Upper lobe of right lung (tissue), 1 donor: ENCODE data around the gene MYOG. TPM values are rescaled to one million over a fixed set of nuclear protein-coding genes. Genes with fewer than 3 reads are reported as not detected.

Experiments used
- ATAC-seq: fragments of 200-7000 bp; cut with Tn5 transposase; one replicate; pipeline ENCODE4 v1.9.1; 2020; ENCODE audit warnings: mild to moderate bottlenecking, moderate library complexity
- DNase-seq: peaks from one replicate; pipeline ENCODE4 v3.0.0-alpha.2; 2020
- H3K27ac ChIP-seq: fragments of 200-600 bp; one replicate; pipeline ENCODE4 v1.8.0; 2022
- H3K27me3 ChIP-seq: fragments of 200-600 bp; one replicate; pipeline ENCODE4 v1.8.0; 2022; ENCODE audit warnings: mild to moderate bottlenecking
- H3K36me3 ChIP-seq: fragments of 200-600 bp; one replicate; pipeline ENCODE4 v1.8.0; 2022
- H3K4me1 ChIP-seq: fragments of 200-600 bp; one replicate; pipeline ENCODE4 v1.8.0; 2022
- H3K4me3 ChIP-seq: fragments of 200-600 bp; one replicate; pipeline ENCODE4 v1.8.0; 2022; ENCODE audit warnings: mild to moderate bottlenecking
- H3K9me3 ChIP-seq: fragments of 200-600 bp; one replicate; pipeline ENCODE4 v1.8.0; 2022
- intact Hi-C: fragments of 100-400 bp; cut with DNase I; formaldehyde crosslinking; loops from one replicate; pipeline ENCODE4 v1.11.0; 2022
- total RNA-seq: library from RNA; stranded (reverse); fragmentation: NEBNext Ultra II Directional; extraction: Animal tissue kit (Norgen Biotek cat#: 25700); gene quantifications from one replicate; pipeline ENCODE4 v1.2.1, GENCODE V29; 2021
- TF ChIP-seq, protein P1 (sequence below): fragments of 200-600 bp; IDR thresholded peaks from one replicate; pipeline ENCODE4 v1.8.0; 2022; ENCODE audit warnings: antibody characterized with exemption
- donor health status: DM: no; HTN: yes; CAD: no; lungs with severe emphysema.

MYOG gene
- total RNA-seq, 1 donor from 2014 or later = not detected

DNA sequence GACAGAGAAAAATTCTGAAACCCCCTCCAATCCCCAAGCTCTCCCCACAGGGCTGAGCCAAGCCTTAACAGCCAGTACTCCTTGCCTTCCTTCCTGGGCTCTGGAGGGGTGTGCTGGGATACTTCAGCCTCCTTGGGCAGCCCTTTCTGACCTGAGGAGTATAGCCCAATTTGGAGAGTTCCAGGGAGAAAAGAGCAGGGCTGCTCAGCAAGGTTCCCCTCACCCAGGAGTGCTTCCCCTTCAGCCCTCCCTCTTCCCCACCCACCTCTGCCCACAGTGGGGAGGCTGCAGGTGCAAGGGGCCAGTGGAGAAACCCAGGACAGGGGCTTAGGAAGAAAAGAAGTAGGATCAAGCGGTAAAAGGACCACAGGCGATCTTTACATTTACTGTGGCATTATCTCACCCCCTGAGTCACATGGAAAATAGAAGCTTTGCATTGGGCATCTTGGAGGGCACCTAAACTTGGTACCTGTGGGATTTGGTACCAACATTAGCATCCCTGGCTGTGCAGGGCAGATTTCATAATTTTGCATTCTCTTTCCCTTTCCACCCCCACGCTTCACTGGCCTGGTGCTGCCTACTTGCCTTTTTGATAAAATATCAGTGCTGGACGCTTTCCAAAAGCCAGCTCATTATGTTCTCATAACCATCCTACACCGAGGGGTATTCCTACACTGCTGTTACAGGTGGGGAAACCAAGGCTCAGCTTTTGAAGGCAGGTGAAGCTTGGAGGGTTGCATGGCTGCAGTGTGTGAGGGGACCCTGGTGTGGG lies 38.9 kb upstream of the MYOG start:
- peaks cover 57% of the 10 kb centered on the region for H3K27me3 ChIP-seq
- ATAC-seq (no peak), DNase-seq (peak; percentile 28)
- intact Hi-C loops = loop anchor here (5.0 kb wide), 1 partner anchor 93 kb away; no protein-coding TSS in a partner anchor
- H3K36me3 ChIP-seq = no peaks in the 10 kb centered on the region
- no peak overlapping the region for H3K27ac ChIP-seq
- TF ChIP-seq, protein P1, sequence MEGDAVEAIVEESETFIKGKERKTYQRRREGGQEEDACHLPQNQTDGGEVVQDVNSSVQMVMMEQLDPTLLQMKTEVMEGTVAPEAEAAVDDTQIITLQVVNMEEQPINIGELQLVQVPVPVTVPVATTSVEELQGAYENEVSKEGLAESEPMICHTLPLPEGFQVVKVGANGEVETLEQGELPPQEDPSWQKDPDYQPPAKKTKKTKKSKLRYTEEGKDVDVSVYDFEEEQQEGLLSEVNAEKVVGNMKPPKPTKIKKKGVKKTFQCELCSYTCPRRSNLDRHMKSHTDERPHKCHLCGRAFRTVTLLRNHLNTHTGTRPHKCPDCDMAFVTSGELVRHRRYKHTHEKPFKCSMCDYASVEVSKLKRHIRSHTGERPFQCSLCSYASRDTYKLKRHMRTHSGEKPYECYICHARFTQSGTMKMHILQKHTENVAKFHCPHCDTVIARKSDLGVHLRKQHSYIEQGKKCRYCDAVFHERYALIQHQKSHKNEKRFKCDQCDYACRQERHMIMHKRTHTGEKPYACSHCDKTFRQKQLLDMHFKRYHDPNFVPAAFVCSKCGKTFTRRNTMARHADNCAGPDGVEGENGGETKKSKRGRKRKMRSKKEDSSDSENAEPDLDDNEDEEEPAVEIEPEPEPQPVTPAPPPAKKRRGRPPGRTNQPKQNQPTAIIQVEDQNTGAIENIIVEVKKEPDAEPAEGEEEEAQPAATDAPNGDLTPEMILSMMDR = no peak
- H3K4me3 ChIP-seq = no peak overlapping the region
- peaks cover 32% of the 10 kb centered on the region for H3K4me1 ChIP-seq
- no peaks in the 10 kb centered on the region for H3K9me3 ChIP-seq

DNA sequence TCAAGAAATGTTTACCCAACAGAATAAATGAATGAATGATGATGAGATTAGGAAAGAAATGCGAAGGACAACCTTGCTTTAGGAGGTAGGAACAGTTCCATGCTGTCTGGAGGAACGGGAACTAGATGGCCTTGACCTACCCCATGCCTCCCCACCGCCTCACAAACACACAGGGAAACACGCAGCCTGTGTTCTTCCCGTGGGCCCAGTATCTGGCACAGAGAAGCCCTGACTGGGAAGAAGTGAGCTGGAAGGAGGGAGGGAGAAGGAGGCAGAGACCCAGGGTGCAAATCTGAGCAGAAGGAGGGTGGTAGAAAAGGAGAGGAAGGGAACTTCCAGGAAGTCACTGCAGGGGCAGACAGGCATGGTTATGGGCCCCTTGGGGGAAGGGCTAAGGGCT lies 38.2 kb upstream of the MYOG start:
- no peak for ATAC-seq
- Histone ChIP-seq H3K27ac (no peak overlapping the region), H3K4me3 (no peak overlapping the region), H3K27me3 (peaks cover 64% of the 10 kb centered on the region), H3K9me3 (no peaks in the 10 kb centered on the region), H3K36me3 (no peaks in the 10 kb centered on the region), H3K4me1 (peaks cover 25% of the 10 kb centered on the region)
- TF ChIP-seq, protein P1 = no peak
- DNase-seq = peak; percentile 17
- intact Hi-C loops = loop anchor here (5.0 kb wide), 1 partner anchor 93 kb away; no protein-coding TSS in a partner anchor

DNA sequence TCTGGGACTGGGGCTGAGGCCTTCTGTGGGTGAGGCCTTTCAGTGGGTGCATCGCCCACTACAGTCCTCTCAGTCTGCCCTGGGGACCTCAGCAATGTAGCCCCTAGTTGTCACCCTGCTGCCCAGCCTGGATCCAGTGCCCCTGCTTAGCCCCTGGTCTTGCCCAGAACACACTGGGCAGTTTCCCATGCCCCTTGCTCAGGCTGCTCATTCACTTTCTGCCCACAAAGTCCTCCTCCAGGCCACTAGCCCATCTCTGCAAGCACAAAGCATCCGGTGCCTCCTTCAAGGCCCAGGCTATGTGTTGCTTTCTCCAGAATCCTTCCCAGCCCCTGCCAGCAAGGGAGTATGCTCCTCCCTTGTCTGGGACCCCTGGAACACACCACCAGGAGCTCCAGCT lies 36.3 kb upstream of the MYOG start:
- TF ChIP-seq, protein P1 = no peak
- peaks cover 71% of the 10 kb centered on the region for H3K27me3 ChIP-seq
- intact Hi-C loops = loop anchor here (5.0 kb wide), 1 partner anchor 95 kb away; no protein-coding TSS in a partner anchor

DNA sequence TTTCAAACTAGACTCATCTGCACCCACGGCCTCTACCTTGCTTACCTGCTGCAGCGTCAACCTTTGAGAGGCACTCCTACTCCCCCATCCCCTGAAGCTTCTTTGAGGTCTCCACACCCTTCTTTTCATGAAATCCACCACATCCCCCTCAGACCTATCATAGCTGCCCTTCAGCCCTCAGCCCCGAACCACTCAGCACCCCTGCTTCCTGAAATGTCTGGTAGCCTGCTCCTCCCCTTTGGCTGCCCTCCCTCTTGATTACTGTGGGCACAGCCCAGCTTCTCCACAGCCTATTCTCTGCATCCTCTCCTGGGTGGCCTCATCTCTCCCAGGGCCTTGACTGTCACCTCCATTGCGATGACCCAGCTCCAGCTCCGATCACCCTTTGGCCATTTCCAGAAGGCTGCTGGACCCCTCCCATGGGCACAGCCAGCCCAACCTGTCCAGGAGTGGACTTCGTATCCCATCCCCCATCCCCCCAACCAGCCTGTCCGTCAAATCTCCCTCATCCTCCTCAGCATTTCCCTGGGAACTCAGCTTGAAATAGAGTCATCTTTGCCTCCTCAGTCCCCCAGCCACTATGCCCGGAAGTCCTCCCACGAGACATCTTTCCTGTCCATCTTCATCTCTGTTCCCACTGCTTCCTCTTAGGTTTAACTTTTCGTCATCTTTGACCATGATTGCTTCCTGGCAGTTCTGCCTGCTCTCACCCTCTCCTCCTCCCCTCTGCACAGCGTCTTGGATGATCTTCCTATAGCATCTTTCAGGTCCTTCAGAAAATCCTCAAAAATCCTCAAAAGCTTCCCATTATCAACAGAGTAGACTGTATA lies 35.6 kb upstream of the MYOG start:
- Histone ChIP-seq H3K27me3 (peaks cover 71% of the 10 kb centered on the region), H3K4me1 (peaks cover under 1% of the 10 kb centered on the region), H3K4me3 (no peak overlapping the region), H3K9me3 (no peaks in the 10 kb centered on the region), H3K36me3 (no peaks in the 10 kb centered on the region), H3K27ac (no peak overlapping the region)
- DNase-seq (no peak), ATAC-seq (peak; percentile 37)
- intact Hi-C loops = loop anchor here (5.0 kb wide), 1 partner anchor 96 kb away; no protein-coding TSS in a partner anchor
- TF ChIP-seq, protein P1 = no peak

More for the DNA sequence above, 36.3 kb upstream of the MYOG start:
- DNase-seq (no peak), ATAC-seq (no peak)
- H3K4me1 ChIP-seq = peaks cover 8% of the 10 kb centered on the region
- no peak overlapping the region for H3K4me3 ChIP-seq
- H3K9me3 ChIP-seq = no peaks in the 10 kb centered on the region
- H3K36me3 ChIP-seq = no peaks in the 10 kb centered on the region
- H3K27ac ChIP-seq = no peak overlapping the region

DNA sequence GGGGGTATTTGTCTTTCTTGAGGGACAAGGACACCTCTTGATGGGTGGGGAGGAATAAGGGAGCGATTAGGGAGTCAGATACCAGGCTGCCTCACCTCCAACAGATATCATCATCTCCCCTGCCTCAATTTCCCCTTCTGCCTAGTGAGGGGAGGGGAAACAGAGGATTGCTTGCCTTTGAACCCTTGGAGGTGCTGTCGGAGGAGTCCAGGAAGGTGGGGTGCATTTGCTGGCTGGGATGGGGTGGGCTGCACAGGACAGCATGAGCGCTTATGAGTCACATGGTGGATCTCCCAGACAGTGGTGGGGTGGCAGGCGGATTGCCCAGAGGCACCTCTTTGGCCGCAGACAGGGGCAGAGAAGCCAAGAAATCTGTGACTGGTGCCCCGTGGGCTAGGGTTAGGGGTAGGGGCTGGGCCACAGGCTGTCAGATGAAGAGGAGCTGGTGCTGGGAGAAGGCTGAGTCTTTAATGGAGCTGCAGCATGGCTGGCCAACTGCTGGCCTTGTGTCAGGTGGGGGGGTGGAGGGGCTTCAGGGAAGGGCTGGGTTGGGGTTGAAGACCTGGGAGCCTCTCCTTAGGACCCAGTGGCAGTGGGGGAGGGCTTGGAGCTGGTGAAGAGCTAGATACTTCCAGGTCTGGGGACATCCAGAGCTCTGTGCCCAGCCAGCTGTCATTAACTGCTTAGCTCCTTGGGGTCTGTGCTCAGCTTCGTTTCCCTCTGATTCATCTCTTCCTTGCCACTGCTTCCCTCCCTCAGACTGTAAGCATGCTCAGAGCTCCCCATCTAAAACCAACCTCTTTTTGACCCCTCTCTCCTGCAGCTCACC lies 34.7 kb upstream of the MYOG start:
- H3K36me3 ChIP-seq = no peaks in the 10 kb centered on the region
- no peak overlapping the region for H3K4me3 ChIP-seq
- H3K4me1 ChIP-seq = no peaks in the 10 kb centered on the region
- ATAC-seq (no peak), DNase-seq (no peak)
- H3K9me3 ChIP-seq = no peaks in the 10 kb centered on the region
- no peak overlapping the region for H3K27ac ChIP-seq
- peaks cover 72% of the 10 kb centered on the region for H3K27me3 ChIP-seq
- intact Hi-C loops = loop anchor here (5.0 kb wide), 1 partner anchor 97 kb away; no protein-coding TSS in a partner anchor
- TF ChIP-seq, protein P1 = no peak
